GM12878 (cell line): Measurements from ENCODE around the gene PTPRJ. TPM values are rescaled to one million over a fixed set of nuclear protein-coding genes. Genes with fewer than 3 reads are reported as not detected.

Source experiments
- ATAC-seq: fragments of 200-7000 bp; cut with Tn5 transposase; 3 replicates; pipeline ENCODE4 v1.9.1; 2020; ENCODE audit warnings: mild to moderate bottlenecking, moderate library complexity
- BruUV-seq: library from RNA; stranded (reverse); fragments of 400-500 nt; replicated peaks from 2 replicates; lab custom pipeline; 2021; lab: Mats Ljungman, UMichigan
- CTCF ChIA-PET: fragments of 300-600 bp; sonication (Branson Sonifier 250); formaldehyde crosslinking; extraction: SDS; loops from one replicate; lab custom pipeline; 2021; ENCODE audit warnings: inconsistent platforms; lab: Yijun Ruan, JAX
- POLR2A ChIA-PET: fragments of 350-600 bp; formaldehyde crosslinking; extraction: SDS; loops from one replicate; lab custom pipeline; 2021; ENCODE audit warnings: inconsistent platforms; lab: Charles Lee
- RAD21 ChIA-PET: fragments of 300-600 bp; sonication (Branson Sonifier 250); formaldehyde crosslinking; loops from one replicate; lab custom pipeline; 2023; ENCODE audit warnings: antibody characterized with exemption; ENCODE audit not compliant: unreplicated experiment; lab: Charles Lee
- SMC1A ChIA-PET: fragments of 300-600 bp; sonication (Branson Sonifier 250); formaldehyde crosslinking; loops from one replicate; lab custom pipeline; 2023; ENCODE audit not compliant: unreplicated experiment, uncharacterized antibody; lab: Charles Lee
- DNase-seq: peaks from one replicate; pipeline ENCODE4 v3.0.0-alpha.2; 2011; ENCODE audit warnings: low read depth, low spot score
- FAIRE-seq: peaks from 3 replicates; lab custom pipeline; 2011; peaks lifted over from hg19 to GRCh38; lab: Jason Lieb, UNC
- H2AFZ ChIP-seq: 2 replicates; pipeline ENCODE4 v1.6.0; 2011; ENCODE audit warnings: low read depth, low read length, control low read depth; ENCODE audit not compliant: control insufficient read depth
- H3K27ac ChIP-seq: 2 replicates; pipeline ENCODE4 v1.5.1; 2011; ENCODE audit warnings: control low read depth; ENCODE audit not compliant: control insufficient read depth, insufficient read depth
- H3K27me3 ChIP-seq, 2 experiments: replicated peaks in 1 of 2; 2 replicates each; pipeline versions ENCODE4 v1.6.0 to v1.6.1; 2011; ENCODE audit warnings: low read length in 1 of 2; ENCODE audit not compliant: control insufficient read depth in 2 of 2, insufficient read depth in 2 of 2
- H3K36me3 ChIP-seq, 2 experiments: 2 replicates each; pipeline ENCODE4 v1.5.1; 2011; ENCODE audit warnings: low read length in 1 of 2; ENCODE audit not compliant: control insufficient read depth in 2 of 2, insufficient read depth in 2 of 2
- H3K4me1 ChIP-seq: 2 replicates; pipeline ENCODE4 v1.6.1; 2011; ENCODE audit warnings: mild to moderate bottlenecking, low read length, moderate library complexity, mixed read lengths; ENCODE audit not compliant: control insufficient read depth, insufficient read depth
- H3K4me2 ChIP-seq: 2 replicates; pipeline ENCODE4 v1.6.0; 2011; ENCODE audit warnings: control low read depth; ENCODE audit not compliant: control insufficient read depth, insufficient read depth
- H3K4me3 ChIP-seq: fragments of 200-600 bp; sonication (generic); 2 replicates; pipeline ENCODE4 v1.5.1; 2016
- H3K79me2 ChIP-seq: 2 replicates; pipeline ENCODE4 v1.6.0; 2011; ENCODE audit warnings: low read length; ENCODE audit not compliant: control insufficient read depth, insufficient read depth
- H3K9ac ChIP-seq: 2 replicates; pipeline ENCODE4 v1.8.0; 2011; ENCODE audit warnings: low read length, control low read depth, mixed read lengths; ENCODE audit not compliant: control insufficient read depth, insufficient read depth
- H3K9me3 ChIP-seq: replicated peaks from 3 replicates; pipeline ENCODE4 v1.5.1; 2011; ENCODE audit warnings: mild to moderate bottlenecking, low read length; ENCODE audit not compliant: control insufficient read depth, insufficient read depth
- H4K20me1 ChIP-seq: 2 replicates; pipeline ENCODE4 v1.6.0; 2011; ENCODE audit not compliant: control insufficient read depth, insufficient read depth
- CHD2 ChIP-seq: IDR thresholded peaks from 2 replicates; pipeline ENCODE4 v1.6.1; 2011; ENCODE audit warnings: low read depth, low read length, improper control_type of control experiment, borderline replicate concordance
- CHD4 ChIP-seq: fragments of 200-600 bp; sonication (generic); IDR thresholded peaks from 2 replicates; pipeline ENCODE4 v1.6.1; 2016; ENCODE audit warnings: mild to moderate bottlenecking
- EZH2 ChIP-seq: IDR thresholded peaks from 2 replicates; pipeline ENCODE4 v1.6.1; 2012; ENCODE audit warnings: low read depth, mild to moderate bottlenecking, control low read depth, inconsistent platforms, low read length, borderline replicate concordance; ENCODE audit not compliant: control insufficient read depth
- GATAD2B ChIP-seq: fragments of 450-650 bp; conservative IDR thresholded peaks from 2 replicates; pipeline ENCODE4 v1.6.1; 2017; ENCODE audit warnings: low read depth, mild to moderate bottlenecking, moderate library complexity
- HDGF ChIP-seq: fragments of 450-650 bp; IDR thresholded peaks from 2 replicates; pipeline ENCODE4 v1.6.1; 2016; ENCODE audit warnings: antibody characterized with exemption
- PKNOX1 ChIP-seq: fragments of 450-650 bp; IDR thresholded peaks from 2 replicates; pipeline ENCODE4 v1.6.1; 2016; ENCODE audit warnings: mild to moderate bottlenecking
- POLR2AphosphoS5 ChIP-seq: IDR thresholded peaks from 2 replicates; pipeline ENCODE4 v1.6.1; 2011; ENCODE audit warnings: mild to moderate bottlenecking, low read length, inconsistent platforms
- RELA ChIP-seq: fragments of 450-650 bp; IDR thresholded peaks from 2 replicates; pipeline ENCODE4 v1.8.0; 2014; ENCODE audit warnings: borderline replicate concordance; ENCODE audit not compliant: partially characterized antibody
- REST ChIP-seq: IDR thresholded peaks from 2 replicates; pipeline ENCODE4 v1.6.1; 2012; ENCODE audit warnings: mild to moderate bottlenecking, low read depth, low read length
- SMAD5 ChIP-seq: IDR thresholded peaks from 2 replicates; pipeline ENCODE4 v1.6.1; 2016; ENCODE audit warnings: antibody characterized with exemption, low read depth
- SMARCA5 ChIP-seq: fragments of 450-650 bp; IDR thresholded peaks from 2 replicates; pipeline ENCODE4 v1.6.1; 2017; ENCODE audit warnings: mild to moderate bottlenecking
- SPI1 ChIP-seq: IDR thresholded peaks from 2 replicates; pipeline ENCODE4 v1.6.1; 2011; ENCODE audit warnings: low read depth, mild to moderate bottlenecking, low read length, moderate library complexity, borderline replicate concordance; ENCODE audit not compliant: insufficient read depth
- SREBF2 ChIP-seq: IDR thresholded peaks from 2 replicates; pipeline ENCODE4 v1.6.1; 2012; ENCODE audit warnings: mild to moderate bottlenecking, low read length
- STAT1 ChIP-seq: fragments of 450-650 bp; conservative IDR thresholded peaks from 2 replicates; pipeline ENCODE4 v1.6.1; 2014; ENCODE audit warnings: antibody characterized with exemption, mild to moderate bottlenecking
- TAF1 ChIP-seq: IDR thresholded peaks from 2 replicates; pipeline ENCODE4 v1.6.1; 2011; ENCODE audit warnings: mild to moderate bottlenecking, low read depth, low read length, borderline replicate concordance
- ZNF274 ChIP-seq: IDR thresholded peaks from one replicate; pipeline ENCODE4 v1.8.0; 2011; ENCODE audit not compliant: insufficient read length, insufficient read depth
- WGBS: methylation state at CpG from one replicate; pipeline ENCODE4 v1.1.6; 2016; ENCODE audit warnings: low lambda C conversion rate; ENCODE audit not compliant: insufficient replicate concordance, insufficient coverage; ENCODE audit errors: missing lambda C conversion rate; 5-methylcytosine and 5-hydroxymethylcytosine counted together
- in situ Hi-C: fragments of 300-500 bp; cut with MboI; formaldehyde crosslinking; loops from 9 replicates; pipeline ENCODE4 v1.14.3; 2018; ENCODE audit warnings: mixed read lengths
- intact Hi-C: fragments of 100-400 bp; cut with micrococcal nuclease; formaldehyde crosslinking; loops from one replicate; pipeline ENCODE4 v1.14.2; 2022; ENCODE audit not compliant: unreplicated experiment
- polyA plus RNA-seq, 11 experiments: library from polyadenylated mRNA; depleted of rRNA in 4 of 11; unstranded in 6 of 11; stranded (reverse) in 5 of 11; fragments of >200 nt; fragmentation: Nextera tagmentation in 4 of 11; fragmentation: Illumina TruSeq in 1 of 11; extraction: Ambion mirVana in 4 of 11; extraction: Trizol in 1 of 11; gene quantifications; 1 replicate in 1 of 11; 2 replicates in 10 of 11; pipeline versions ENCODE4 v1.2.1 to v1.2.3, GENCODE V29; 2011 to 2016; ENCODE audit warnings: inconsistent platforms in 2 of 11, missing spikeins in 2 of 11, low read depth in 1 of 11
- total RNA-seq, 4 experiments: library from RNA; depleted of rRNA in 3 of 4; stranded (reverse); fragments of >200 nt in 3 of 4; fragmentation: Illumina TruSeq in 1 of 4; extraction: Trizol in 1 of 4; gene quantifications; 2 replicates each; pipeline versions ENCODE4 v1.2.1 to v1.2.3, GENCODE V29; 2013 to 2021

Gene PTPRJ
- total and polyA plus RNA-seq, 10 of the 15 experiments (the other 5 are each of a cell fraction or from before 2014, with no cell fraction given), result 0.22 to 22.4 (median 7.4) TPM

- Histone ChIP-seq H3K27me3 (no peaks in the 10 kb centered on the region), H2AFZ (no peak overlapping the region), H3K36me3 (no peaks in the 10 kb centered on the region), H3K27ac (no peak overlapping the region), H3K9me3 (no peaks in the 10 kb centered on the region), H3K9ac (no peak overlapping the region), H3K4me3 (no peak overlapping the region), H3K79me2 (no peaks in the 10 kb centered on the region), H3K4me2 (no peak overlapping the region), H3K4me1 (no peaks in the 10 kb centered on the region), H4K20me1 (no peaks in the 10 kb centered on the region)
- DNase-seq (no peak), FAIRE-seq (no peak), ATAC-seq (no peak)
- no TSS peak for BruUV-seq
- RAD21 ChIA-PET, result no interaction called here
- SMC1A ChIA-PET, result no interaction called here
- in situ Hi-C loops, result no loop called here
- WGBS, result 25% methylated on average over 7 of the region's 7 CpGs
- no peak for TF ChIP-seq SMARCA5
- TF ChIP-seq SMAD5, result no peak
- no peak for TF ChIP-seq SPI1
- no peak for TF ChIP-seq STAT1
- no peak for TF ChIP-seq HDGF
- no peak for TF ChIP-seq ZNF274
- no peak for TF ChIP-seq POLR2AphosphoS5
- TF ChIP-seq EZH2, result no peak
- intact Hi-C loops, result no loop called here
- CTCF ChIA-PET, result no interaction called here
- POLR2A ChIA-PET, result no interaction called here
Observed at GRCh38 chr11:48210052-48210451, 229.7 kb downstream of the PTPRJ start.

GRCh38 chr11:48216510-48216909 lies 236.2 kb downstream of the PTPRJ start, which contains the start of gene OR4B1:
OR4B1 (plus strand) TSS chr11:48216810; CDS start chr11:48216810, 0 bp downstream.
- H3K27ac ChIP-seq, result no peak within 1 kb of the TSS
- intact Hi-C loops, result no loop called here
- no peaks in the 10 kb centered on the region for H3K36me3 ChIP-seq
- no peaks in the 10 kb centered on the region for H4K20me1 ChIP-seq
- no peaks in the 10 kb centered on the region for H3K79me2 ChIP-seq
- H3K27me3 ChIP-seq, result no peaks in the 10 kb centered on the region
- no TSS peak for BruUV-seq
- H2AFZ ChIP-seq, result no peak within 1 kb of the TSS
- H3K9me3 ChIP-seq, result no peaks in the 10 kb centered on the region
- 3% methylated on average over 2 of the region's 2 CpGs for WGBS
- no peak for DNase-seq
- ChIA-PET SMC1A (no interaction called here), POLR2A (no interaction called here), CTCF (no interaction called here), RAD21 (no interaction called here)
- FAIRE-seq, result no peak
- ATAC-seq, result no peak
- H3K4me2 ChIP-seq, result no peak within 1 kb of the TSS
- H3K4me3 ChIP-seq, result no peak within 1 kb of the TSS
- H3K4me1 ChIP-seq, result no peaks in the 10 kb centered on the region
- in situ Hi-C loops, result no loop called here
- no peak within 1 kb of the TSS for H3K9ac ChIP-seq
- TF ChIP-seq SREBF2 (no peak), CHD2 (no peak), PKNOX1 (no peak), RELA (no peak), TAF1 (no peak), GATAD2B (no peak), SMAD5 (no peak), REST (no peak), CHD4 (no peak)
